ENCODE data around the gene GPSM3. TPM values are rescaled to one million over a fixed set of nuclear protein-coding genes. Genes with fewer than 3 reads are reported as not detected.

GPSM3 gene
- total RNA-seq, 4 donors from 2014 or later: 10.0 to 46.2 (median 12.0) TPM

- no peak for TF ChIP-seq CTCF (IDR thresholded peaks at IDR 0.05; ENCODE audit: low read depth)
These were observed 21.2 kb downstream of the GPSM3 start for GRCh38 chr6:32171234-32171633.

GRCh38 chr6:32170294-32170693, 22.1 kb downstream of the GPSM3 start:
- no peak for TF ChIP-seq CTCF (IDR thresholded peaks at IDR 0.05; ENCODE audit: low read depth)

- TF ChIP-seq CTCF (IDR thresholded peaks at IDR 0.05; ENCODE audit: low read depth): no peak
These were observed 23.4 kb downstream of the GPSM3 start for GRCh38 chr6:32168807-32169591.

- TF ChIP-seq CTCF (IDR thresholded peaks at IDR 0.05; ENCODE audit: low read depth): no peak
These were observed 24.1 kb downstream of the GPSM3 start for GRCh38 chr6:32168350-32168749.

GRCh38 chr6:32167761-32168262, 24.6 kb downstream of the GPSM3 start:
- TF ChIP-seq CTCF (IDR thresholded peaks at IDR 0.05; ENCODE audit: low read depth): no peak

GRCh38 chr6:32167154-32167760, 25.2 kb downstream of the GPSM3 start:
- TF ChIP-seq CTCF (IDR thresholded peaks at IDR 0.05; ENCODE audit: low read depth): no peak

- no peak for TF ChIP-seq CTCF (IDR thresholded peaks at IDR 0.05; ENCODE audit: low read depth)
These were observed 25.9 kb downstream of the GPSM3 start for GRCh38 chr6:32166411-32167061.
